ENCODE results near the gene KDM4B.

DNA sequence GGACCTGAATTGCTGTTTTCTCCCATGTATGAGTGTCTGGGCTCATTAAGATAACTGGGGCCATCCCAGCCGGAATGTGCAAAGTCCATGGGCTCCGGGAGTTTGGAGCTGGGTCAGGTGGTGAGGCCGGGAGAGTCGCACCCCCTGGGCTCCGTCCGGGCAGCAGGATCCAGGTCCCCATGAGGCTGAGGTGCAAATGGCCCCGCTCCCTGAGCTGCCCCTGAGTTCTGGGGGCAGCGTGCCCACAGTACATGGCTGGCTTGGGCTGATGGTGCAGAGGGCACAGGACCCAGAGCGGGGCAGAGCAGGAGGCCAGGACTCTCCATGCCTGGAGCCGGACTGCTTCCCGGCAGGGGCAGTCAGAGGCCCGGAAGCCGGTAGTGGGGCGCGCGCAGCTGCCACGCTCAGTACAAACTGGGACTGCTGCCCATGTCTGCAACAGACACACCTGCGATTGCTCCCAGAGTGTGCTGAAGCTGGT is 136.0 kb downstream of the KDM4B start:
- no peak for TF ChIP-seq POLR2A (IDR thresholded peaks at IDR 0.05)
- TF ChIP-seq, protein P1, sequence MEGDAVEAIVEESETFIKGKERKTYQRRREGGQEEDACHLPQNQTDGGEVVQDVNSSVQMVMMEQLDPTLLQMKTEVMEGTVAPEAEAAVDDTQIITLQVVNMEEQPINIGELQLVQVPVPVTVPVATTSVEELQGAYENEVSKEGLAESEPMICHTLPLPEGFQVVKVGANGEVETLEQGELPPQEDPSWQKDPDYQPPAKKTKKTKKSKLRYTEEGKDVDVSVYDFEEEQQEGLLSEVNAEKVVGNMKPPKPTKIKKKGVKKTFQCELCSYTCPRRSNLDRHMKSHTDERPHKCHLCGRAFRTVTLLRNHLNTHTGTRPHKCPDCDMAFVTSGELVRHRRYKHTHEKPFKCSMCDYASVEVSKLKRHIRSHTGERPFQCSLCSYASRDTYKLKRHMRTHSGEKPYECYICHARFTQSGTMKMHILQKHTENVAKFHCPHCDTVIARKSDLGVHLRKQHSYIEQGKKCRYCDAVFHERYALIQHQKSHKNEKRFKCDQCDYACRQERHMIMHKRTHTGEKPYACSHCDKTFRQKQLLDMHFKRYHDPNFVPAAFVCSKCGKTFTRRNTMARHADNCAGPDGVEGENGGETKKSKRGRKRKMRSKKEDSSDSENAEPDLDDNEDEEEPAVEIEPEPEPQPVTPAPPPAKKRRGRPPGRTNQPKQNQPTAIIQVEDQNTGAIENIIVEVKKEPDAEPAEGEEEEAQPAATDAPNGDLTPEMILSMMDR (IDR thresholded peaks at IDR 0.05) = no peak
- TF ChIP-seq POLR2AphosphoS5 (IDR thresholded peaks at IDR 0.05) = no peak
- no peak for TF ChIP-seq EP300 (IDR thresholded peaks at IDR 0.05)
